T-helper 2 cell treated with Interferon-gamma antibody and Interleukin-4, amounts not matched to agents 5 μg/mL and 100 μg/mL, for 36 hours (primary cell): ENCODE measurements around the gene KRT12.

Source experiments
- DNase-seq: peaks from one replicate; pipeline ENCODE4 v3.0.0; 2021; ENCODE audit warnings: low spot score
- H3K27ac Mint-ChIP-seq: one replicate; pipeline ENCODE4 v1.8.0; 2021; ENCODE audit warnings: mild to moderate bottlenecking, mixed read lengths
- H3K27me3 Mint-ChIP-seq: one replicate; pipeline ENCODE4 v1.8.0; 2021; ENCODE audit warnings: low read depth, mixed read lengths
- H3K36me3 Mint-ChIP-seq: one replicate; pipeline ENCODE4 v1.8.0; 2021; ENCODE audit warnings: low read depth, mixed read lengths
- H3K4me1 Mint-ChIP-seq: one replicate; pipeline ENCODE4 v1.8.0; 2021; ENCODE audit warnings: low read depth, mixed read lengths
- H3K4me3 Mint-ChIP-seq: one replicate; pipeline ENCODE4 v1.8.0; 2022; ENCODE audit warnings: mild to moderate bottlenecking, moderate library complexity, mixed read lengths
- H3K9me3 Mint-ChIP-seq: one replicate; pipeline ENCODE4 v1.8.0; 2021; ENCODE audit warnings: mixed read lengths

The KRT12 gene

GRCh38 chr17:40901981-40902474 is 35.0 kb upstream of the KRT12 start:
- H3K4me1 Mint-ChIP-seq = peaks cover 8% of the 10 kb centered on the region
- no peaks in the 10 kb centered on the region for H3K9me3 Mint-ChIP-seq
- H3K36me3 Mint-ChIP-seq = no peaks in the 10 kb centered on the region
- H3K27me3 Mint-ChIP-seq = peaks cover 24% of the 10 kb centered on the region
- no peak overlapping the region for H3K4me3 Mint-ChIP-seq
- H3K27ac Mint-ChIP-seq = no peak overlapping the region
- no peak for DNase-seq

GRCh38 chr17:40900809-40901356 is 33.9 kb upstream of the KRT12 start:
- H3K27me3 Mint-ChIP-seq = peaks cover 20% of the 10 kb centered on the region
- no peak for DNase-seq
- peaks cover 8% of the 10 kb centered on the region for H3K4me1 Mint-ChIP-seq
- no peaks in the 10 kb centered on the region for H3K36me3 Mint-ChIP-seq
- no peak overlapping the region for H3K4me3 Mint-ChIP-seq
- H3K9me3 Mint-ChIP-seq = no peaks in the 10 kb centered on the region
- H3K27ac Mint-ChIP-seq = no peak overlapping the region

- H3K27ac Mint-ChIP-seq = no peak overlapping the region
- no peak for DNase-seq
- no peak overlapping the region for H3K4me3 Mint-ChIP-seq
- no peaks in the 10 kb centered on the region for H3K4me1 Mint-ChIP-seq
- H3K9me3 Mint-ChIP-seq = no peaks in the 10 kb centered on the region
- H3K36me3 Mint-ChIP-seq = no peaks in the 10 kb centered on the region
- peaks cover 29% of the 10 kb centered on the region for H3K27me3 Mint-ChIP-seq
These were observed 30.0 kb upstream of the KRT12 start for GRCh38 chr17:40896916-40897455.

GRCh38 chr17:40895106-40895730 is 28.2 kb upstream of the KRT12 start:
- H3K4me3 Mint-ChIP-seq = no peak overlapping the region
- no peaks in the 10 kb centered on the region for H3K36me3 Mint-ChIP-seq
- no peaks in the 10 kb centered on the region for H3K4me1 Mint-ChIP-seq
- no peaks in the 10 kb centered on the region for H3K9me3 Mint-ChIP-seq
- H3K27ac Mint-ChIP-seq = no peak overlapping the region
- H3K27me3 Mint-ChIP-seq = peaks cover 29% of the 10 kb centered on the region
- DNase-seq = no peak

- H3K9me3 Mint-ChIP-seq = no peaks in the 10 kb centered on the region
- H3K27me3 Mint-ChIP-seq = peaks cover 35% of the 10 kb centered on the region
- no peaks in the 10 kb centered on the region for H3K36me3 Mint-ChIP-seq
- H3K4me1 Mint-ChIP-seq = no peaks in the 10 kb centered on the region
- H3K4me3 Mint-ChIP-seq = no peak overlapping the region
- no peak for DNase-seq
- H3K27ac Mint-ChIP-seq = no peak overlapping the region
These were observed 21.2 kb upstream of the KRT12 start for GRCh38 chr17:40888196-40888720.

GRCh38 chr17:40886090-40886489 is 19.1 kb upstream of the KRT12 start:
- no peaks in the 10 kb centered on the region for H3K9me3 Mint-ChIP-seq
- no peaks in the 10 kb centered on the region for H3K36me3 Mint-ChIP-seq
- no peak overlapping the region for H3K4me3 Mint-ChIP-seq
- H3K4me1 Mint-ChIP-seq = no peaks in the 10 kb centered on the region
- peaks cover 36% of the 10 kb centered on the region for H3K27me3 Mint-ChIP-seq
- DNase-seq = no peak
- H3K27ac Mint-ChIP-seq = no peak overlapping the region

- H3K27ac Mint-ChIP-seq = no peak within 1 kb of the TSS
These were observed 17.9 kb upstream of the KRT12 start, which contains the start of gene KRT20 for GRCh38 chr17:40884708-40885512. Gene KRT20 (minus strand): TSS chr17:40885242. CDS start chr17:40885185, 57 bp downstream.

GRCh38 chr17:40883626-40884334 is 16.8 kb upstream of the KRT12 start:
- DNase-seq = no peak
- Mint-ChIP-seq H3K27ac (no peak overlapping the region), H3K4me3 (no peak overlapping the region), H3K27me3 (peaks cover 28% of the 10 kb centered on the region), H3K4me1 (no peaks in the 10 kb centered on the region), H3K9me3 (no peaks in the 10 kb centered on the region), H3K36me3 (no peaks in the 10 kb centered on the region)

More at GRCh38 chr17:40884708-40885512, 17.9 kb upstream of the KRT12 start, which contains the start of gene KRT20:
- peaks cover 36% of the 10 kb centered on the region for H3K27me3 Mint-ChIP-seq
- no peaks in the 10 kb centered on the region for H3K4me1 Mint-ChIP-seq
- DNase-seq = no peak
- no peaks in the 10 kb centered on the region for H3K9me3 Mint-ChIP-seq
- H3K36me3 Mint-ChIP-seq = no peaks in the 10 kb centered on the region
- no peak within 1 kb of the TSS for H3K4me3 Mint-ChIP-seq

- Mint-ChIP-seq H3K4me1 (no peaks in the 10 kb centered on the region), H3K27ac (no peak overlapping the region), H3K4me3 (no peak overlapping the region), H3K27me3 (peaks cover 21% of the 10 kb centered on the region), H3K9me3 (no peaks in the 10 kb centered on the region), H3K36me3 (no peaks in the 10 kb centered on the region)
- no peak for DNase-seq
These were observed 16.0 kb upstream of the KRT12 start for GRCh38 chr17:40883031-40883430.

GRCh38 chr17:40879026-40879425 is 12.0 kb upstream of the KRT12 start:
- Mint-ChIP-seq H3K4me1 (no peaks in the 10 kb centered on the region), H3K27ac (no peak overlapping the region), H3K36me3 (no peaks in the 10 kb centered on the region), H3K9me3 (no peaks in the 10 kb centered on the region), H3K4me3 (no peak overlapping the region), H3K27me3 (peaks cover 15% of the 10 kb centered on the region)
- no peak for DNase-seq

- Mint-ChIP-seq H3K4me1 (no peaks in the 10 kb centered on the region), H3K4me3 (no peak overlapping the region), H3K9me3 (no peaks in the 10 kb centered on the region), H3K27me3 (peaks cover 10% of the 10 kb centered on the region), H3K27ac (no peak overlapping the region), H3K36me3 (no peaks in the 10 kb centered on the region)
- no peak for DNase-seq
These were observed 11.0 kb upstream of the KRT12 start for GRCh38 chr17:40878044-40878443.

- no peak for DNase-seq
- H3K9me3 Mint-ChIP-seq = no peaks in the 10 kb centered on the region
- peaks cover 24% of the 10 kb centered on the region for H3K27me3 Mint-ChIP-seq
- H3K4me3 Mint-ChIP-seq = no peak overlapping the region
- no peak overlapping the region for H3K27ac Mint-ChIP-seq
- H3K4me1 Mint-ChIP-seq = no peaks in the 10 kb centered on the region
- H3K36me3 Mint-ChIP-seq = no peaks in the 10 kb centered on the region
These were observed 6.8 kb upstream of the KRT12 start for GRCh38 chr17:40873801-40874200.

GRCh38 chr17:40873255-40873654 is 6.2 kb upstream of the KRT12 start:
- Mint-ChIP-seq H3K36me3 (no peaks in the 10 kb centered on the region), H3K4me1 (no peaks in the 10 kb centered on the region), H3K27me3 (peaks cover 25% of the 10 kb centered on the region), H3K4me3 (no peak overlapping the region), H3K27ac (no peak overlapping the region), H3K9me3 (no peaks in the 10 kb centered on the region)
- no peak for DNase-seq
